HAP-1 (cell line): ENCODE data around the gene FBH1.
A peak's percentile ranks its signal among the peaks of the same experiment; 100 is the strongest.
"Not testable (repeated sequence)": the region's sequence is repeated elsewhere in the genome, so short reads cannot be mapped to it uniquely, and the experiment has no call there.

ENCODE experiments used
- DNase-seq, 2 experiments: peaks; one replicate each; pipeline ENCODE4 v3.0.0-alpha.2; 2016 to 2020; ENCODE audit warnings: low spot score in 2 of 2
- H3K27me3 ChIP-seq: fragments of 250-450 bp; sonication (Bioruptor Pico); 2 replicates; pipeline ENCODE4 v1.5.1; 2020; ENCODE audit warnings: low read depth, mild to moderate bottlenecking, moderate library complexity
- H3K36me3 ChIP-seq: fragments of 250-450 bp; sonication (Bioruptor Pico); replicated peaks from 2 replicates; pipeline ENCODE4 v1.5.1; 2020; ENCODE audit warnings: mild to moderate bottlenecking
- H3K4me1 ChIP-seq: fragments of 250-450 bp; sonication (Bioruptor Pico); 2 replicates; pipeline ENCODE4 v1.5.1; 2020; ENCODE audit warnings: mild to moderate bottlenecking
- H3K4me3 ChIP-seq: fragments of 250-450 bp; sonication (Bioruptor Pico); 2 replicates; pipeline ENCODE4 v1.5.1; 2020; ENCODE audit warnings: mild to moderate bottlenecking, moderate library complexity
- H3K9me3 ChIP-seq: fragments of 250-450 bp; sonication (Bioruptor Pico); 2 replicates; pipeline ENCODE4 v1.5.1; 2020; ENCODE audit warnings: mild to moderate bottlenecking, moderate library complexity
- in situ Hi-C: fragments of 300-500 bp; cut with MboI; formaldehyde crosslinking; loops from 3 replicates; pipeline ENCODE4 v1.14.3; 2020; ENCODE audit warnings: low sequenced_read_pairs, inconsistent platforms, mixed read lengths

FBH1 gene

DNA sequence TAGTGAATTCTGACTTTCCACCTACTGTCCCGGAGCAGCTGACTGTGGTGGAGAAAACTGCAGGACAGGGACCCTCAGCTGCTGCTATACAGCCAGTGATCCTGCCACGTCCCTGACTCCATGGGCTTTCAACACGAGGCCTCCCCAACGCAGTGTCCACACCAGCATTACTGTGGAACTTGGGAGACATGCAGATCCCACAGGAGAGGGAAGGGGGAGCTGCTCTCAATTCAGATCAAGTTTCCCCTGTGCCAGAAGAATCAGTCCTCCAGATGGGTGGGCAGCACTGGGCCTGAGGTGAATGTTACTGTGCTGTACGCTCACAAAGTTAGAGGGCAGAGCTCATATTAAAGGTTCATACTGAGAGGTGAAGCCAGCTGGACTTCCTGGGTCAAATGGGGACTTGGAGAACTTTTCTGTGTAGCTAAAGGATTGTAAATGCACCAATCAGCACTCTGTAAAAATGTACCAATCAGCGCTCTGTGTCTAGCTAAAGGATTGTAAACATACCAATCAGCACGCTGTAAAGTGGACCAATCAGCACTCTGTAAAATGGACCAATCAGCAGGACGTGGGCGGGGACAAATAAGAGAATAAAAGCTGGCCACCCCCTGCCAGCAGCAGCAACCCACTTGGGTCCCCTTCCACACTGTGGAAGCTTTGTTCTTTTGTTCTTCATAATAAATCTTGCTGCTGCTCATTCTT lies 26.9 kb upstream of the FBH1 start:
- DNase-seq, H3K9me3 ChIP-seq, H3K36me3 ChIP-seq, H3K4me3 ChIP-seq, H3K27me3 ChIP-seq, H3K4me1 ChIP-seq, in situ Hi-C loops: not testable (repeated sequence)

DNA sequence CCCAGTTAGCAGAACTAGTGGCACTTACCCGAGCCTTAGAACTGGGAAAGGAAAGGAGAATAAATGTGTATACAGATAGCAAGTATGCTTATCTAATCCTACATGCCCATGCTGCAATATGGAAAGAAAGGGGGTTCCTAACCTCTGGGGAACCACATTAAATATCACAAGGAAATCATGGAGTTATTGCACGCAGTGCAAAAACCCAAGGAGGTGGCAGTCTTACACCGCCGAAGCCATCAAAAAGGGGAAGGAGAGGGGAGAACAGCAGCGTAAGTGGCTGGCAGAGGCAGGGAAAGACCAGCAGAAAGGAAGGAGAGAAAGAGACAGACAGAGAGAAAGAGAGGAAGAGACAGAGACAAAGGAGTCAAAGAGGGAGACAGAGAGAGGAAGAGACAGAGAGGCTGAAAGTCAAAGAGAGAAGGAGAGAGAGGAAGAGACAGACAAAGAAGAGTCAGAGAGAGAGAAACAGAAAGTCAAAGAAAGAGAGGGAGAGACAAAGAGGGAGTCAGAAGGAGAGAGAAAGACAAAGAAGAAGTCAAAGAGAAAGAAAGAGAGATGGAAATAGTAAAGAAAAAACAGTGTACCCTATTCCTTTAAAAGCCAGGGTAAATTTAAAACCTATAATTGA lies 23.5 kb upstream of the FBH1 start:
- in situ Hi-C loops, H3K9me3 ChIP-seq, H3K4me1 ChIP-seq, H3K27me3 ChIP-seq, DNase-seq, H3K4me3 ChIP-seq, H3K36me3 ChIP-seq: not testable (repeated sequence)

GRCh38 chr10:5867091-5867615 lies 22.9 kb upstream of the FBH1 start:
- in situ Hi-C loops, H3K27me3 ChIP-seq, H3K9me3 ChIP-seq, H3K4me1 ChIP-seq, DNase-seq, H3K36me3 ChIP-seq, H3K4me3 ChIP-seq: not testable (repeated sequence)

DNA sequence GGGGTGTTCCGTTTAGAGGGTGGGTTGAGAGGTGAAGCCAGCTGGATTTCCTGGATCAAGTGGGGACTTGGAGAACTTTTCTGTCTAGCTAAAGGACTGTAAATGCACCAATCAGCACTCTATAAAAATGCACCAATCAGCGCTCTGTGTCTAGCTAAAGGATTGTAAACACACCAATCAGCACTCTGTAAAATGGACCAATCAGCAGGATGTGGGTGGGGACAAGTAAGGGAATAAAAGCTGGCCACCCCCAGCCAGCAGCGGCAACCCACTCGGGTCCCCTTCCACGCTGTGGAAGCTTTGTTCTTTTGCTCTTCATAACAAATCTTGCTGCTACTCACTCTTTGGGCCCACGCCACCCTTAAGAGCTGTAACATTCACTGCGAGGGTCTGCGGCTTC lies 21.7 kb upstream of the FBH1 start:
- DNase-seq, H3K9me3 ChIP-seq, H3K4me3 ChIP-seq, H3K4me1 ChIP-seq, H3K27me3 ChIP-seq, in situ Hi-C loops, H3K36me3 ChIP-seq: not testable (repeated sequence)

DNA sequence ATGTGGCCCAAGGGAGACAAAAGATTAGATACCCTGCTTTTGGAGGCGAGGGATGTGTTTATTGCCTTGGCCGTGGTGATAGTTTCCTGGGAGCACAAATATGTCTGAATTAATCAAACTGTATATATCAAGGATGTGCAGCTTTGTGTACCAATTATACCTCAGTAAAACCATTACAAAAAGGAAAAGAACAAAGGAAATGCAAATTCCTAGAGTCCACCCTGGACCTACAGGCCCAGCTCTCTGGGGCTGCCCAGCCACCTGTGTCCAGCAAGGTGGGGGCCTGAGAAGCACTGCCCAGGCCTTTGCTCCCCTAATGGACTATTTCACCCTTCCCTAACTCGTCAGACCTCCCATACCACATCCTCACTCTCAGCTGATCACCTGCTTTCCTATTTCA lies 20.9 kb upstream of the FBH1 start:
- peaks cover 1% of the 10 kb centered on the region; the same call in 1 of the 2 replicates for H3K36me3 ChIP-seq
- no peaks in the 10 kb centered on the region for H3K9me3 ChIP-seq
- in situ Hi-C loops = no loop called here
- no peaks in the 10 kb centered on the region for H3K4me1 ChIP-seq
- no peaks in the 10 kb centered on the region for H3K27me3 ChIP-seq
- no peak overlapping the region for H3K4me3 ChIP-seq
- DNase-seq = no peak

DNA sequence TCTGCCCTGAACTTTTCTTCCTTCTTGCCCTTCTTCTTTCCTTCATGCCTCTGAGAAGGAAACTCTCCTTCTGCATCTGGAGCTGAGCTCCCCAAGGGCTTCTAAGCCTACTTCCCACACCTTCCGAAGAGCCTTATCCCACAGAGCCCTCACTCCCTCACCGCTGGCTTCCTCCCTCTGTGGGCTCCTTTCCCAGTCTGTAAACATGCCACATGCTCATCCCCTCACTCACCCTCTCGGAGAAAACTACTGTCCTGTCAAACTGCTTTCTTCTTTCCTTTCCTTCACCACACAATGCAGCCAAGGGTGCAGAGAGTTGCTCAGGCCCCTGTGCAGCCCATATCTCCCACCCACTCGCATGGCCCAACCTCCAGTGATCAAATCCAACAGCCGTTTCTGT lies 18.4 kb upstream of the FBH1 start:
- Histone ChIP-seq H3K4me1 (no peaks in the 10 kb centered on the region), H3K27me3 (no peaks in the 10 kb centered on the region), H3K4me3 (no peak overlapping the region), H3K9me3 (no peaks in the 10 kb centered on the region), H3K36me3 (peaks cover 18% of the 10 kb centered on the region)
- DNase-seq = no peak
- in situ Hi-C loops = no loop called here

DNA sequence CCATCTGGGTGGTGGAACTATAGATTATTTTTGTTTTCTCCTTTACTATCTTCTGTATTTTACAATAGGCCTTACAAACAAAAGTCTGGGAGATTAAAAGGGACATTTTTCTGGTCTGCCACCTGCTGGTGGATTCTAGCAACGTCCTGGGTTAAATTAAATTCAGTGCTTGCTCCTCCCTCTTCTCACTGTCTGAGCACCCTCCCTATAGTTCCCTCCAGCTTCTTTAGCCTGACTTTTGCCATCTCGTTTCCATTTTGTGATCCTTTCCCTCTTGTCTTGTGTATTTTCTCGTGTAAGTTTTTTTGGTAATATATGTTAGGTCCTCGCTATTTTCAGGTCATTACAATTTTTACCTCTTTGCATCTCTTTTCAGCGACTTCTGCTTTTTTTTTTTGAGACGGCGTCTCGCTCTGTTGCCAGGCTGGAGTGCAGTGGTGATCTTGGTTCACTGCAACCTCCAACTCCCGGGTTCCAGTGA lies 16.5 kb upstream of the FBH1 start:
- DNase-seq = peak; percentile 78 to 81
- peaks cover 33% of the 10 kb centered on the region for H3K36me3 ChIP-seq
- no peaks in the 10 kb centered on the region for H3K9me3 ChIP-seq
- no peaks in the 10 kb centered on the region for H3K27me3 ChIP-seq
- no peak overlapping the region for H3K4me3 ChIP-seq
- in situ Hi-C loops = no loop called here
- H3K4me1 ChIP-seq = no peaks in the 10 kb centered on the region

DNA sequence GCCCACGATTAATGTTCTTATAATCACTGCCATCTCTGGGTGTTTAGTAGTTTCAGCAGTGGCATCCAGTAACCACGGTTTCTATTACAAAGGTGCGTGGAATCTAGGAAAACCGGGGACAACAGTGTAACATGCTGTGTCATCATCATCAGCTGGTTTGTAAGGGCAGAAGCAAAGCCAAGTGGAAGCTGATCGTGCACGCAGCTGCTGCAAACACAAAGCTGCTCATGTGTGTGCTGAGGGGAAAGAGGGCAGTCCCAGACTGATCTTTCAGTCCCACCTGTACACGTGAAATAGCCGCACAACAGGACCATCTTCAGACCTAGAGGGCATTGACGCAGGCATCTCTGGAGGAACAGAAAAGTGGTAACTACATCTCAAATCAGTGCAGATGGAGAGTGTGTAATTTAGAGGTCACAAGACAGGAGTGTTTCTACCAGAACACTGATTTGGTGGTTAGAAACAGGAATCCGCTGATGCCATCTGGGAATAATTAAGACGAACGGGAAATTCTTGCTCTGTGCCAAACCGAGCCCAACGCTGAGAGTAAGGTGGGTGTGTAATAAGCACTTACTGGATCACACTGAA lies 13.8 kb upstream of the FBH1 start:
- Histone ChIP-seq H3K4me3 (no peak overlapping the region), H3K9me3 (no peaks in the 10 kb centered on the region), H3K27me3 (no peaks in the 10 kb centered on the region), H3K4me1 (no peaks in the 10 kb centered on the region), H3K36me3 (peaks cover 50% of the 10 kb centered on the region)
- DNase-seq = no peak
- in situ Hi-C loops = no loop called here

DNA sequence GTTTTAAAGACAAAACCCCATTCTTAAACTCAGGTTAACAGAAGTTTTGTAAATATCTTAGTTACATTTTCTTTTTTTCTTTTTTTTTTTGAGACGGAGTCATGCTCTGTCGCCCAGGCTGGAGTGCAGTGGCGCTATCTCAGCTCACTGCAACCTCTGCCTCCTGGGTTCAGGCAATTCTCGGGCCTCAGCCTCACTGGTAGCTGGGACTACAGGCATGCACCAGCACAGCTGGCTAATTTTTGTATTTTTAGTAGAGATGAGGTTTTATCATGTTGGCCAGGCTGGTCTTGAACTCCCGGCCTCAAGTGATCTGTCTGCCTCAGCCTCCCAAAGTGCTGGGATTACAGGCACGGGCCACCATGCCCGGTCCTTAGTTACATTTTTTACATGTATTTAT lies 13.0 kb upstream of the FBH1 start:
- in situ Hi-C loops, H3K27me3 ChIP-seq, H3K9me3 ChIP-seq, H3K4me1 ChIP-seq, H3K4me3 ChIP-seq, DNase-seq: not testable (repeated sequence)
- H3K36me3 ChIP-seq = peaks cover 55% of the 10 kb centered on the region

- Histone ChIP-seq H3K9me3 (no peaks in the 10 kb centered on the region), H3K4me1 (0 out of 2 replicates have a peak, but pooled peaks cover 3% of the 10 kb centered on the region), H3K27me3 (no peaks in the 10 kb centered on the region), H3K36me3 (peaks cover 66% of the 10 kb centered on the region), H3K4me3 (no peak overlapping the region)
- in situ Hi-C loops = no loop called here
- no peak for DNase-seq
These were observed 7.1 kb upstream of the FBH1 start for GRCh38 chr10:5882961-5883360.

GRCh38 chr10:5885619-5886018 lies 4.4 kb upstream of the FBH1 start:
- Histone ChIP-seq H3K4me3 (no peak overlapping the region), H3K27me3 (no peaks in the 10 kb centered on the region), H3K4me1 (0 out of 2 replicates have a peak, but pooled peaks cover 7% of the 10 kb centered on the region), H3K9me3 (no peaks in the 10 kb centered on the region), H3K36me3 (peaks cover 45% of the 10 kb centered on the region)
- DNase-seq = no peak
- in situ Hi-C loops = no loop called here

DNA sequence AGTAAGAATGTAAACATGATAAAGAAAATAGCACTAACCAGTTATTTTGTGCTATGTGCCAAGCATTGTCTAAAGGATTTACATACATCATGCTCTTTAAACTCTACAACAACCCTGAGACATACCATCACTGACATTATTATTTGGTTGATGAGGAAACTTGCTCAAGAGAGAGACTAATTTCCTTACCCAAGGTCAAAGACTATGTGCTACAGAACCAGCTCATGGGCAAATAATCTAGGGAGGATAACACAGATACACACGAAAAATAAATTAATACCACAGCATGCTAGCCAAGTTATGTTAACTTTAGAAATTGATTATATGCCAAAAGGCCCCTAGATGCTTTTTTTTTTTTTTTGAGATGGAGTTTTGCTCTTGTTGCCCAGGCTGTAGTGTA lies 3.0 kb upstream of the FBH1 start:
- Histone ChIP-seq H3K4me1 (peaks cover 19% of the 10 kb centered on the region), H3K27me3 (no peaks in the 10 kb centered on the region), H3K4me3 (no peak overlapping the region), H3K36me3 (peaks cover 44% of the 10 kb centered on the region), H3K9me3 (no peaks in the 10 kb centered on the region)
- in situ Hi-C loops = no loop called here
- no peak for DNase-seq

- DNase-seq = no peak
- in situ Hi-C loops = no loop called here
- H3K9me3 ChIP-seq = no peaks in the 10 kb centered on the region
- no peak overlapping the region for H3K4me3 ChIP-seq
- H3K36me3 ChIP-seq = peaks cover 44% of the 10 kb centered on the region
- H3K27me3 ChIP-seq = no peaks in the 10 kb centered on the region
- H3K4me1 ChIP-seq = peaks cover 19% of the 10 kb centered on the region
These were observed 2.4 kb upstream of the FBH1 start for GRCh38 chr10:5887641-5888040.

- H3K9me3 ChIP-seq = no peaks in the 10 kb centered on the region
- peaks cover 37% of the 10 kb centered on the region for H3K36me3 ChIP-seq
- peak overlapping the region; percentile 92 for H3K4me3 ChIP-seq
- H3K27me3 ChIP-seq = no peaks in the 10 kb centered on the region
- in situ Hi-C loops = no loop called here
- no peak for DNase-seq
- peaks cover 19% of the 10 kb centered on the region for H3K4me1 ChIP-seq
These were observed 1.7 kb upstream of the FBH1 start for GRCh38 chr10:5888351-5888750.
